ENCODE measurements around the gene GGT6.

DNA sequence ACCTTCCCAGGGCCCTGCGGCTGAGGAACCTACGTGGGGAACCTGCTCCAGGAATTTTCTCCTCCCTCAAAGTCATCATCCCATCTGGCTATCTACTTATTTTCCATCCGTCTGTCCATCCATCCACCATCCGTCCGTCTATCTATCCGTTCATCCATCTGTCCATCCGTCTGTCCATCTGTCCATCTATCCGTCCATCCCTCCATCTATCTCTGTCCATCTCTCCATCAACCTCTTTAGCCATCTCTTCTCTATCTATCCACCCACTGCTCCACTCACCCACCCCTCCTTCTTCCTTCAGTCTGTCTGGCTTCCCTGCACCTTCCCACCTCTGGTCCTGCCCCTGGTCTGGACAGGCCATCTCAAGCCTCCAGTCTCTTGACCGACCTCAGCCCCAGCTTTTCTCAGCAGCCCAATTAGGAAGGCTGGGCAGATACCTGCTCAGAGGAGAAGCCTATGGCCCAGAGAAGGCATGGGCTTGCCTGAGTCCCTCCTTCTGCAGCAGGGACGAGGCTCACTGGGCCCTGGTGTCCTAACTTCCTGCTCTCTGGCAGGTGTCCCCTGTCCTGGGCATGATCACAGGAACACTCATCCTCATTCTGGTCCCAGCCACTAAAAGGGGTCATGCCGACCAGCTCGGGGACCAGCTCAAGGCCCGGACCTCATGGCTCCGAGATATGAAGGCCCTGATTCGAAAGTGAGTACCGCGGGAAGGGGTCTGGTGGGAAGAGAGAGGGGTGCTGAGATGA is 28.2 kb downstream of the GGT6 start:
- TF ChIP-seq, protein P1, sequence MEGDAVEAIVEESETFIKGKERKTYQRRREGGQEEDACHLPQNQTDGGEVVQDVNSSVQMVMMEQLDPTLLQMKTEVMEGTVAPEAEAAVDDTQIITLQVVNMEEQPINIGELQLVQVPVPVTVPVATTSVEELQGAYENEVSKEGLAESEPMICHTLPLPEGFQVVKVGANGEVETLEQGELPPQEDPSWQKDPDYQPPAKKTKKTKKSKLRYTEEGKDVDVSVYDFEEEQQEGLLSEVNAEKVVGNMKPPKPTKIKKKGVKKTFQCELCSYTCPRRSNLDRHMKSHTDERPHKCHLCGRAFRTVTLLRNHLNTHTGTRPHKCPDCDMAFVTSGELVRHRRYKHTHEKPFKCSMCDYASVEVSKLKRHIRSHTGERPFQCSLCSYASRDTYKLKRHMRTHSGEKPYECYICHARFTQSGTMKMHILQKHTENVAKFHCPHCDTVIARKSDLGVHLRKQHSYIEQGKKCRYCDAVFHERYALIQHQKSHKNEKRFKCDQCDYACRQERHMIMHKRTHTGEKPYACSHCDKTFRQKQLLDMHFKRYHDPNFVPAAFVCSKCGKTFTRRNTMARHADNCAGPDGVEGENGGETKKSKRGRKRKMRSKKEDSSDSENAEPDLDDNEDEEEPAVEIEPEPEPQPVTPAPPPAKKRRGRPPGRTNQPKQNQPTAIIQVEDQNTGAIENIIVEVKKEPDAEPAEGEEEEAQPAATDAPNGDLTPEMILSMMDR (IDR thresholded peaks at IDR 0.05) = no peak
- TF ChIP-seq POLR2A (IDR thresholded peaks at IDR 0.05) = no peak
